Stomach (tissue), 9 donors: ENCODE results near the gene CRAMP1. TPM values are rescaled to one million over a fixed set of nuclear protein-coding genes. Genes with fewer than 3 reads are reported as not detected.

ENCODE experiments used
- DNase-seq, 2 donors: peaks; one replicate each; pipeline versions ENCODE4 v3.0.0 to v3.0.0-alpha.2; 2013 to 2019
- H3K27ac ChIP-seq, 5 donors: fragments of 200-600 bp in 4 of 5; sonication (generic) in 4 of 5; one replicate each; pipeline ENCODE4 v1.5.1; 2013 to 2019; ENCODE audit warnings: mild to moderate bottlenecking in 1 of 5, moderate library complexity in 1 of 5
- H3K27me3 ChIP-seq, 3 donors: fragments of 200-600 bp; sonication (generic); one replicate each; pipeline ENCODE4 v1.5.1; 2017 to 2019; ENCODE audit warnings: mixed run types in 1 of 3
- H3K36me3 ChIP-seq, 4 donors: fragments of 200-600 bp; sonication (generic); 1 replicate in 3 of 4; 2 replicates in 1 of 4; pipeline ENCODE4 v1.5.1; 2016 to 2019
- H3K4me1 ChIP-seq, 4 donors: fragments of 200-600 bp; sonication (generic); one replicate each; pipeline ENCODE4 v1.5.1; 2016 to 2019
- H3K4me3 ChIP-seq, 4 donors: fragments of 200-600 bp; sonication (generic) in 3 of 4; one replicate each; pipeline ENCODE4 v1.5.1; 2016 to 2019; ENCODE audit warnings: mild to moderate bottlenecking in 1 of 4
- H3K9me3 ChIP-seq, 4 donors: fragments of 200-600 bp; sonication (generic); one replicate each; pipeline ENCODE4 v1.5.1; 2016 to 2019
- CTCF ChIP-seq, 7 experiments: fragments of 450-650 bp in 4 of 7; fragments of 200-600 bp in 3 of 7; sonication (generic) in 3 of 7; IDR thresholded peaks; one replicate each; pipeline ENCODE4 v1.5.1; 2016 to 2019; ENCODE audit warnings: antibody characterized with exemption in 7 of 7, control low read depth in 2 of 7, mild to moderate bottlenecking in 1 of 7
- EP300 ChIP-seq: sonication (generic); formaldehyde crosslinking; IDR thresholded peaks from one replicate; pipeline ENCODE4 v1.6.1; 2017; ENCODE audit warnings: antibody characterized with exemption
- POLR2A ChIP-seq, 4 donors: fragments of 450-650 bp; IDR thresholded peaks; one replicate each; pipeline ENCODE4 v1.6.1; 2016; ENCODE audit warnings: antibody characterized with exemption in 4 of 4, control low read depth in 2 of 4, mild to moderate bottlenecking in 1 of 4, moderate library complexity in 1 of 4
- POLR2AphosphoS5 ChIP-seq, 3 donors: sonication (generic); formaldehyde crosslinking; IDR thresholded peaks; one replicate each; pipeline ENCODE4 v1.6.1; 2016; ENCODE audit warnings: antibody characterized with exemption in 3 of 3
- WGBS, 5 donors: extraction: QIAGEN DNeasy Blood & Tissue Kit in 3 of 5; methylation state at CpG; one replicate each; pipeline versions ENCODE4 v1.1.5 to v1.1.7; 2013 to 2018; 5-methylcytosine and 5-hydroxymethylcytosine counted together
- intact Hi-C: fragments of 100-400 bp; cut with DNase I; formaldehyde crosslinking; loops from one replicate; pipeline ENCODE4 v1.15.1; 2023; ENCODE audit warnings: low total_unique reads
- polyA plus RNA-seq, 3 donors: library from polyadenylated mRNA; stranded (reverse); fragments of 200-250 nt; gene quantifications; one replicate each; pipeline ENCODE4 v1.2.3, GENCODE V29; 2013
- total RNA-seq, 5 donors: library from RNA; depleted of rRNA; stranded (reverse); fragments of >200 nt; gene quantifications; one replicate each; pipeline versions ENCODE4 v1.1.0 to v1.2.3, GENCODE V29; 2014 to 2016
- donor health status: healthy with polysubstance abuse.
- donor health status: Bipolar disorder and iron deficiency.
- donor health status: healthy.

Gene CRAMP1
- total and polyA plus RNA-seq, 8 donors = 3.4 to 28.1 (median 11.9) TPM

GRCh38 chr16:1689853-1690252, 77.7 kb downstream of the CRAMP1 start:
- 57 to 85% (median 62%) methylated on average over 13 of the region's 13 CpGs for WGBS, 5 donors
- intact Hi-C loops = no loop called here
- Histone ChIP-seq H3K9me3 (no peaks in the 10 kb centered on the region), H3K36me3 (peaks cover 15 to 96% (median 92%) of the 10 kb centered on the region in 4 donors), H3K27me3 (no peaks in the 10 kb centered on the region), H3K27ac (peak overlapping the region in 4 of 5 donors; percentile 43 to 73 (median 71)), H3K4me3 (no peak overlapping the region), H3K4me1 (peaks cover 0 to 23% (median 14%) of the 10 kb centered on the region in 4 donors)
- TF ChIP-seq CTCF (IDR thresholded peaks at IDR 0.05) = no peak
- TF ChIP-seq POLR2A (IDR thresholded peaks at IDR 0.05) = no peak
- TF ChIP-seq EP300 = no peak
- no peak for TF ChIP-seq POLR2AphosphoS5 (IDR thresholded peaks at IDR 0.05)
- DNase-seq = peak in 1 of 2 donors; percentile 60

- intact Hi-C loops = no loop called here
- no peak for DNase-seq
- TF ChIP-seq POLR2A (IDR thresholded peaks at IDR 0.05) (no peak), POLR2AphosphoS5 (IDR thresholded peaks at IDR 0.05) (no peak), CTCF (IDR thresholded peaks at IDR 0.05) (no peak), EP300 (no peak)
These were observed 78.7 kb downstream of the CRAMP1 start for GRCh38 chr16:1690810-1691209.

GRCh38 chr16:1691276-1691675, 79.1 kb downstream of the CRAMP1 start:
- intact Hi-C loops = no loop called here
- Histone ChIP-seq H3K4me3 (no peak overlapping the region), H3K4me1 (peaks cover 0 to 23% (median 14%) of the 10 kb centered on the region in 4 donors), H3K9me3 (no peaks in the 10 kb centered on the region), H3K27me3 (no peaks in the 10 kb centered on the region), H3K36me3 (peaks cover 15 to 91% (median 88%) of the 10 kb centered on the region in 4 donors), H3K27ac (peak overlapping the region in 1 of 5 donors; percentile 36)
- DNase-seq = no peak
- no peak for TF ChIP-seq POLR2AphosphoS5 (IDR thresholded peaks at IDR 0.05)
- no peak for TF ChIP-seq EP300
- TF ChIP-seq POLR2A (IDR thresholded peaks at IDR 0.05) = no peak
- TF ChIP-seq CTCF (IDR thresholded peaks at IDR 0.05) = no peak

More at GRCh38 chr16:1690810-1691209, 78.7 kb downstream of the CRAMP1 start:
- H3K4me1 ChIP-seq = peaks cover 0 to 23% (median 14%) of the 10 kb centered on the region in 4 donors
- 62 to 100% (median 83%) methylated on average over 1 of the region's 1 CpG for WGBS, 5 donors
- H3K27me3 ChIP-seq = no peaks in the 10 kb centered on the region
- H3K9me3 ChIP-seq = no peaks in the 10 kb centered on the region
- H3K36me3 ChIP-seq = peaks cover 15 to 91% (median 90%) of the 10 kb centered on the region in 4 donors
- no peak overlapping the region for H3K4me3 ChIP-seq
- H3K27ac ChIP-seq = no peak overlapping the region

- TF ChIP-seq POLR2AphosphoS5 (IDR thresholded peaks at IDR 0.05) = no peak
- no peak for TF ChIP-seq EP300
- TF ChIP-seq CTCF (IDR thresholded peaks at IDR 0.05) = no peak
- no peak for TF ChIP-seq POLR2A (IDR thresholded peaks at IDR 0.05)
- Histone ChIP-seq H3K4me1 (peaks cover 0 to 23% (median 14%) of the 10 kb centered on the region in 4 donors), H3K27ac (no peak overlapping the region), H3K9me3 (no peaks in the 10 kb centered on the region), H3K27me3 (no peaks in the 10 kb centered on the region), H3K4me3 (no peak overlapping the region), H3K36me3 (peaks cover 15 to 90% (median 88%) of the 10 kb centered on the region in 4 donors)
- intact Hi-C loops = no loop called here
- DNase-seq = no peak
- WGBS, 5 donors = 79 to 99% (median 92%) methylated on average over 17 to 21 of the region's 21 CpGs
These were observed 79.8 kb downstream of the CRAMP1 start for GRCh38 chr16:1691956-1692355.
